Activated CD4-positive, alpha-beta T cell treated with anti-CD3 and anti-CD28 coated beads, Interleukin-2, Interleukin-6, amounts not matched to agents 100 ng/mL and 50 ng/mL, durations not matched to agents 16 hours and 8 hours (primary cell): ENCODE data around the gene PRKCE.

Experiments used
- DNase-seq: peaks from one replicate; pipeline ENCODE4 v3.0.0-alpha.2; 2020

Gene PRKCE

DNA sequence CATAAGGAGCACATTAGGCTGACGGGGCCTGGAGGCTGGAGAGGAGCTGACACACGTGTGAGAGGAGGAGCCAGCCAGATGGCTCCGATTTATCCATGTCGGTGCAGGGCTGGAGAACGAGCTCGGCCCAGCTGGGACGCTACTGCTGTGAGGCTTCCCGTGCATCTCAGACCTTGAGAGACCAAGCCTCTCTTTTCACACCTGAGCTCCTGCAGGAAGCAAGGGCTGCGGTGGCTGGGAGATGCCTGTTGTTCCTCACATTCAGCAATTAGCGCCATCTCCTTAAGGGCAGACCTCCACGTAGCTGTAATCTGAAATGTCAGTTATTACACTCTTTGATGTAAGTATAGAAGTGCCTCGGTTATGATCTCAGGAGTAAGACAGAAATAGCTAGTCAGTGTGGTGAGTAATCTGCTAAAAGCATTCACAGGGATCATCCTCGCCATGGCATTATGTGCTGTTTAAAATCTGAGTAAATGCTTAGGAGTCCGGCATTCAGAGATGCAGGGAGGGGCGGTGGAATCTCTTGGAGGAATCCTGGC is 107.9 kb downstream of the PRKCE start:
- no peak for DNase-seq

DNA sequence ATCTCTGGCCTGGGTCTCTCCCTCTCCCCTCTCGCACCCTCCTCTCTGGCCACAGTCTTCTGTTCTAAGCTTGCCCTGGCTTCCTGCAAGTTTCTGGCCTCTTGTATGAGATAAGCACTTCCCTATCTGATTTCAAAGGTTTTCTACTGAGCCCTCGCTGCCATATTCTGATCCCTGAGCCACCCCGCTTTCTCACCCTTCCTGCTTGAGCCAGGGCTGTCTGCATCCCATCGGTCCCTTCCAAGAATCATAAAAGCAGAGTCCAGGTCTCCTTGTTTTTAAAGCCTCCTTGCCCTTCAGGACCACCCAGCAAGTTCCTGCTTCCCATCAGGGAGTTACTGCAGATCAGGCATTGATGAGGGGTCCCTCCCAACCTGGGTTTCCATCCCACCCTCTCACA is 110.2 kb downstream of the PRKCE start:
- no peak for DNase-seq

DNA sequence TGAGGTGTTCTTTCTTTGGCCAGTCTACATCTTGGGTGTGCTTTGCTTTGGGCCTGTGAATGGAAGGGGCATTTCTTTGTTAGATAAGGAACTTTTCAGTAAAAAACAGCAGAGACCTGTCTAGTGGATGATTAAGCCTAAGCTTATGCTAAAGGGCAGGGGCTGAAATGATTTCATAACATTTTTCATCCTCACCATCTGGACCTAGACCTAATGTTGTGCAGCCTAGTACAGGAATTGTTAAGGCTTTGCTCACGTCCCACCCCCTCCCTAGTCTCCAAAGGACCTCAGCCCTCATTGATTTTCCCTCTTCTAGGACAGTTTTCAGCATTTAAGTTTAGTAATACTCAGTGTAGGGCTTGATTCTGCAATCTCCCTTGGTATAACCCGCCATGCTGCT is 111.8 kb downstream of the PRKCE start:
- DNase-seq = no peak

DNA sequence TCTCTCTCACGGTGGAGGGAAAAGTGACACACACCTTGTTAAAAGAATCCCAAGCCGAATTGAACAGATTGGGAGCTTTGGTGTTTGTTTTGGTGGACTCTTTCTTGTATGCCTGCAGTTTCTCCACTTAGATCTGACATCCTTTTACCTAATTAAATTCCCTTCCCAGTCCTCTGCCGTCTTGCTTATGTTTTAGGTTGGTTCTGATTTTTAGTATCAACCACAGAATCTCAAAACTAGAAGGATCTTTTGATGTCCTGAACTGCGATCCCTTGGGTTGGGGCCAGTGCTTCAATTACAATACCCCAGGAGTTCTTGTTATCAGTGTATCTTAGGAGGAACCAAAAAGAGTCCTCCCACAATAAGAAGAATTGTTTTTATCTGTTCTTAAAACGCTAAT is 112.3 kb downstream of the PRKCE start:
- DNase-seq = no peak

DNA sequence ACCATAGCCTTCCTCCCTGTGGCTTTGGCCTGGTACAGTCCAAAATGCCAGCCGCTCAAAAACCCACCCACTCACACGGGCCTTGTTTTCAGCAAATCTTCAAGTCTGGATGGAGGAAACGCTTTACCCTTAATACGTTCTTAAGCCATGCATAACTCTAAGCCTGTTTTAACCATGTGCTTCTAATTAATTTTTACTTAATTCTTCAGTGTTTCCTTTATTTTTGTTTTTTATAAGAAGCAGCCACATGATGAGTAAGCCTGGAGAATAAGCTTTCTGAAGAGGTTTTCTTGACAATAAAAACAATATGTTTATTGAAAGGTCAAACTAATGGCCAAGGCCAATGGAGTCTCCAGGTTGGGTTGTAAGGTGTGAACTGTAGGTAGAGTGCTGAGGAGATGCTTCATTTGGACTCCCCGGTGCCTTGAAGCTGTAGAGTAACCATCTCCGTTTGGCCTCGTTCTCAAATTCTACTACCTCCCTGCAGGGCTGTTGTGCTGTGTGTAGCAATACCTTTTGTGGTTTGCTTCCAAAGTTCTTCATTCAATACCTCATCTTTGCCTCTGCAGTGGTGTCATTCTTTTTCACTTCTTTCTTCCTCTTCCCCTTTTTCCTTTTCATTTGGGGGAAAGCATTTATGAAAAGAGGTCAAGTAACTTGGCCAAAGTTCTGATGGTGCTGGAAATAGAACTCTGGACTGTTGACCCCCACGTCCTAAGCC is 113.7 kb downstream of the PRKCE start:
- no peak for DNase-seq

DNA sequence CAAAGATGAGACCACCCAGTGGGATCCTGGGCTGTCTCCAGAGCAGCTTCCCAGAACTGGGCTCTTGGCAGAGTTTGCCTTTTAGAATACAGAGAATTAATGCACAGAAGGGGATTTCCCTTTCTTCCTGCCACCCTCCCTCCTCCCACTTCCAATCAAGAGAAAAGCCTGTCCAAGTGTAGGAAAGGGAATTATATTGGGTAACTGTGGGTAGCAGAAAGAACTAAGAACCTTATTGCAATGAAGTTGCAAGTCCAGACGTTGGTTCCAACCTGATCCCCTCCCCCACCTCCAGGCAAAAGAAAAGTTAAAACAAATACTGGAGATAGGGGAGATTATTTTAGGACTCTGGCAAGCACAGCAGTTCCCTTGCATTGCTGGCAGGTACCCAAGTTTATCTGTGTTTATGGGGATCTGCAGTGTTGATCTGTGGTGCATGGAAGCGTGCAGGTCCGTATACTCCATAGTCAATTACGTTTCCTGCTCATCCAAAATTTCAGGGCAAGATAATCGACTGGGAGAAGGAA is 114.3 kb downstream of the PRKCE start:
- no peak for DNase-seq

DNA sequence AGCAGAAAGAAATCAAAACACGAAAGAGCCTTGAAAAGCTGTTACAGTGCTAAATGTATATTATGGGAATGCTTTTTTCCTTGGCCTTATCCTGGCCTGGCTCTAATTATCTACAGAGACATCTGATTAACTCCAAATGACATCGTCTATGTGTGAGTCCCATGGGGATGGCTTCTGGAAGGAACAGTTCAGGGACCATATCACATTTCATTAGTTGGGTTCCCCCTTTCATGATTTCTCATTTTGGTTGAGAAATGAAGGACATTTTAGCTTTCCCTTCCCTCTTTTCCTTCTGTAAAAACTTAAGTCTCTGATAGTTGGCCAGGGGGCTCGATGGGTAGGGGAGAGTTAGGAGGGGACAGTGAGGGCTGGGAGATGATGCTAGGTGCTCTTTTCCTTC is 116.7 kb downstream of the PRKCE start:
- DNase-seq = no peak

DNA sequence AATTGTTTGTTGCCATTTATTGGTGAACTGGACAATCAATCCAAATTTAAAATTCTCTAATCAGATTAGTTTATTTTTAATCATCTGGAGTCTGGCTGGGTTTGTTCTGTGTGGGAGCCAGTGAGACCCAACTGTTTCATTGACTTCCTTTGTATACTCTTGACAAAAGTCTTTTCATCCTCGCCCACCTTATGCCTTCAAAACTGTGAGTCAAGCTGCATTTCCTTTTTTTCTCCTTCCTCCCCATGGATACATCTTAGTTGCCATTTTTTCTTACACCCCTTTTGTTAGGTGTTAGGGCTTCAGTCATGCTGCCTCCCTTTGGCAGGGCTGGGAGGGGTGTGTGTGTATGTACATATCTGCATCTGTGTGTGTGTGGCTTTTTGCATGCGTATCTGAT is 117.6 kb downstream of the PRKCE start:
- no peak for DNase-seq

DNA sequence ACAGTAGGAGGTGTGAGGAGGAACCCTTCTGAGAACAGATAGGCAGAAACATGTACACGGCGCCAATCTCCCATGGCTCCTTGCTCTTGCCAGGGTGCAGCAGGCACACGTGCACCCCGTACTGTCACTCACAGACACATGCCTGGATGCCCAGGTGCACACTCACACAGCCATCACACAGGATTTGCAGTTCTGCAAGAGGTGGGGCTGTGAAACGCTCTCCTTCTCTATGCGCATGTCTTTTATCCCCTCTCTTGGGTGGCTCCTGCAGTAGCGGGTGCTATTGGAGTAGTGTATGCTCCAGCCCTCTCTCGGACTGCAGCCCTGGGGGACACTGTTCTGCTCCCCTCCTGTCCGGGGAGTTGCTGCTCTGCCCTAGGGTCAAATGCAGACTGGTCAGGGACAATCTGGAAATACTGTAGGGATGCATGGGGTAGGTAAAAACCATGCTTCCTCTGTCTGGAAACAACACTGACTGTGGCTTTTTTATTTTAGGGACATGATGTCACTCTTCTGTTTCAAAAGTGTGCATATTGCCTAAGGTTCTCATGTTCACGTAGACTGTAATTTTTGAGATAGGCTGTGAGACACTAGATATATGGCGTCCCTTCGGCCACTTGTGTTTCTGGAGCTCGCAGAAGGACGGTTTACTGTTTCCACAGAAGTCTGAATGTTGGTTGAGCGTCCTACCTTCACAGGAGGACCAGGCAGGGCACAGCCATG is 118.5 kb downstream of the PRKCE start:
- DNase-seq = no peak

DNA sequence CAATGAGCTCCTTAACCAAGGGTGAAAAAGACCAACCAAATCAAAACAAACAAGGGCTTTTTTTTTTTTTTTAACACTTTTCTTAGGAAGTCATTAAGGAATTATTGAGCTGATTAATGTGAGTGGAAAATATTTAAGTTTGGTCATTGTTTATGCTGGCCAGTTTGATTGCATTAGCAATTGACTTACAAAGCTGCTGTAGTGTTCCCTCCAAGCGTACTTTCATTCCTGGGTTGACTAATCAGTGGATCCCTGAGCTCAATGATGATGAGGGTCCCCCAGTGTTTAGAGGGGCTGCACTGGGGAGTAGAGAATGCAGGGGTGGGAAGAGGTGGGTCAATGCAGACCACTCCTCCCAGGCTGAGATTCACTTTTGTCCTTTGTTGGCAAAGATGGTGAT is 119.3 kb downstream of the PRKCE start:
- no peak for DNase-seq

DNA sequence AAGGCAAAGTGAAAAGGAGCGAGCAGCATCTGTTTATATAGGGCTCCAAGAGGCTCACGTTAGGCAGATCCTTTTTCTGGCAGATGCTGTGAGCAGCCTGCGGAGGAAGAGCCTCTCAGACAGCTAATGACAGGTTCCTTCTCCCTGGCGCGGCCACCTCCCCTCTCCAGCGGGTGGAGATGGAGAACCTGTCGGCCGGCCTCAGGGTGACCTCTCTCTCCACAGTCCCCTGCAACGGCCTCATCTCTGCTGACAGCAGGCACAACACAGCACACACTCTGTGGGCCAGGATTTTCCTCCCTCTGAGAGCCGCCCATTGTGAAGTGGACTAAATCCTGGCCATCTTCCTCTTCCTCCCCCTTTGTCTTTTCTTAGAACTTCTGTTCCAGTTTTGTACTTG is 119.8 kb downstream of the PRKCE start:
- DNase-seq = no peak

DNA sequence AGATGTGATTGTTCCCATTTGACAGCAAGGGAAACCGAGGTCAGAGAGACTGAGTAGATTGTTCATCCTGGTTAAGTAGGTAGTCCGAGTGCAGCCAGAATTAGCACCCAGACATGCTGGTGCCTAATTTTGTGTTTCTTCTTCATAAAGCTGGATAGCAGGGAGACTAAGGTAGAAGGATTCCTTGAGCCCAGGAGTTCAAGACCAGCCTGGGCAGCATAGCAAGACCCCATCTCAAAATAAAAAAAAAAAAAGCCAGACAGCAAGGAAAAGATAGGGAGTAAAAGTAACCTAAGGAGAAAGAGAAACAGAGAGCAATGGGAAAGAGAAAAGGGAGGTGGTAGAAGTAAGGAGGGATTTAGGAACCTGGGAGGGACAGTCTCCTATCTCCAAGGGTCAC is 120.6 kb downstream of the PRKCE start:
- DNase-seq = no peak

DNA sequence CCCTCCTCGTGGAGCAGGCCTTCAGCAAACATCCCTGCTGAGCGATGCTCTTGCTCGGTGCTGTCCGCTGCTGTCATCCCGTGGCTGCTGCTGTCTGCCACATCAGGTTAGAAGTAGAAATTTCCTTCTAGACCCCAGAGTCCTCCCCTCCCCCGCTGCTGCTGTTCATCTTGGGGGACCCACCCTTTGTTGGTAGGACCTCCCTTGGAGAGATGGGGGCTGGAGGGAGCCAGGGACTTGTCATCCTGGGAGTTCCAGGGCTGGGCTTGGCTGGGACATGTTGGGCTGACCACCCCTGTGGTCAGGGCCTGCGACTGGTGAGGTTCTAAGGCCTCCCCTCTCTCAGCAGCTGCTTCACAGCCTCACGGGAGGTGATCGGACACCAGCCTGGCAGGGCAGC is 122.4 kb downstream of the PRKCE start:
- no peak for DNase-seq

DNA sequence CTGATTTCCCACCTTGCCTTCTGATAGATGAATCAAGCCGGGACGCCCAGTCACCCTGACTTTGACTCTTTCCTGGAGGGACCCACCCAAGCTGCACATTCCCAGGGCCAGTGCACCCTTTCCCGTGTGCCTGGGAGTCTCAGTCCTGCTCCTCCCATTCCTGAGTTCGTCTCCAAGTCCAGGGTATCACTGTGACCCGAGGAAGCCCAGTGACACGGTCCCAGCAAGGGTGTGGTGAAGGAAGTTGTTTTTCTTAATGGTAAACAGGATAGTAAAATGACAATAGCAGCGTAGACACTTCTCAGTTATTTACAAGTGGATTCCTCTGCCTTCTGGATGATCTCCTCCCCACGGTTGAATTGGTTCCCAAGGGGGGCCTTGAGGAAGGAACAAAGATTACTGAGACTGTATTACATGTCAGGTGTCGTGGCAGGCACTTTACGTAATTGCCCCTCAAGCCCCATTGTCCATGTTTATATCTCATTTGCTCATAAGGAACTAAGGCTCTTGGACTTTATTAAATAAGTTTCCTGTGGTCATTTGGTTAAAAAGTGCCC is 123.3 kb downstream of the PRKCE start:
- DNase-seq = no peak

DNA sequence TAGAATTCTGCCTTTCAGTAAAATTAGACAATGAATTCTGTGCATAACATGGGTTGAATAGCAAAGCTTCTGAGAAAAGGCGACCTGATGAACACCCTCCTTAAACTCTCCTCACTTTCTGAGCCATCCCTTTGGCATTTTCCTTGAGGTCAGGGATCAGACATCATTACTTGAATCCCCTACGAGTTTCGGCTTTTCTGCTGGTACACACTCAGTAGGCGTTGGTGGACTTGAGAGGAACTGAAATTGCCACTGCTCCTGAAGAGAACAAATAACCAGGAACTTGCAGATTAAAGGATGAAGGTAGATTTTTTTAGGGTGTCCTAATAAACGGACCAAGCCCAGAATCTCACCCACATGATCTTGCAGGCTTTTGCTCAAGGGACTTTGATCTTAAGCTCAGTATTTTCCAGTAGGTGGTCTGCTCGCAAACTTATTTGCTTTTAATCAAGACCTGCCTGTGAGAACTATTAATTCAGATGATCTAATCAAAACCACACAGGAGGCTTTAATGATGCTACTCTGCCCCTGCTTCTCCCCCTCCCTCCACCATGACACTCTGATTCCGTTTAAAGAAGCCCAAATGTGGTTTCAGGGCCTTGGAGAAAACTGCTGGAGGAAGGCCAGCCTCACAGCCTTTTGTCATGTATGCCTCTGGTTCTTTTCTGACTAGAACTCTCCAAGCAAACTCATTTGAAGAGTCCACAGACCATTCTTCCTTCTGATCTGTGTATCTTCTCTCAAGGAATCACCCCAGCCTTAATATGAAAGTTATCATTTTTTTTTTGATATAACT is 124.9 kb downstream of the PRKCE start:
- no peak for DNase-seq

DNA sequence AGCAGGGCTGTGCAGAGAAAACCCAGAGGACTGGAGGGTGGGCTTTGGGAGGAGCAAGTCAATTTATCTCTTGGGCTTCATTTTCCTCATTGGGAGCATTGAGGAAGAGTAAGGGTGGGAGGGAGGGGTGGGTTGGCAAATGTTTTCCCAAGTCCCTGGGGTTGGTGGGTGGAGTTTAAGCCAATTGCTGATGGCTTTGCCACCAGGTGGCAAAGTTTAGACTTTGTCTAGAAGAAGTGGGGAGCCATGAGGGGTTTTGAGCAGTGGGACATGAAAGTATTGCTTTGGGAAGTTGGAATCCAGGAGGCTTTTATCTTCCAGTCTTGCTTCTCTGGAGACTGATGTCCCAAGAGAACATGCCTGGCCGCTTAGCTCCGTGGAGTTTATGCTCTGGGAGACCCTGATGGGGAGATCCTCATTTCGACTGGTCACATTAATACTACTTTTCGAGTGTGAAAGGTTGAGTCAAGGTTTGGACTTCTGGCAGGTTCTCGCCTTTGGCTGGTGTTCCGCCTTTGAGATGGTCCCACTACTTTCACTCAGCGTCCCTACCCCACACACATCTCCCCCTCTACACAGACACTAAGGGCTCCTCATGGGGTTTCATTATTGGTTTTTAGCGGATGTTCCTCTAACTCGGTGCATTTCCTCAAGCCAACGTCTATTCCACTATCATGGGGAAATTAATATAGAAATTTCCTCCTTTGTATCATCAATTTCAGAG is 126.7 kb downstream of the PRKCE start:
- DNase-seq = no peak

DNA sequence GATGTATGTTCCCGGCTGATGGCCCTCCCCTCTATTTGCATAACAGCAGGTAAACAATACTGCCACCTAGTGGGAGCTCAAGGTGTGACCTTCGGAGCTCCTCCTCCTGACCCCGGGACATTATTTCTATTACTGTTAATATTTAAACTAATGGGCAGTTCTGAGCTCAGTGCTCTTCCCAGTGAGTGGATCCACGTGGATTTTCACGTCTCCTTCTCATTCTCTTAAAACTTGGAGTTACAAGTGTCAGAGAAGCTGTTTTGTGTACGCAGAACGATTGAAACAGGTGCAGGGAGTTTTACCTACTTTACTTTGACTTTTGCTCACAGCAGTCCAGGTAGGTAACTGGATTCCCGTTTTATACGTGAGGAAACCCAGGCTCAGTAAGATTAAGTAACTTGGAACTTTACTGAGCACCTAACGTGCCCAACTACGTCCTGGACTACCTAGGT is 127.3 kb downstream of the PRKCE start:
- peak; percentile 78 for DNase-seq

DNA sequence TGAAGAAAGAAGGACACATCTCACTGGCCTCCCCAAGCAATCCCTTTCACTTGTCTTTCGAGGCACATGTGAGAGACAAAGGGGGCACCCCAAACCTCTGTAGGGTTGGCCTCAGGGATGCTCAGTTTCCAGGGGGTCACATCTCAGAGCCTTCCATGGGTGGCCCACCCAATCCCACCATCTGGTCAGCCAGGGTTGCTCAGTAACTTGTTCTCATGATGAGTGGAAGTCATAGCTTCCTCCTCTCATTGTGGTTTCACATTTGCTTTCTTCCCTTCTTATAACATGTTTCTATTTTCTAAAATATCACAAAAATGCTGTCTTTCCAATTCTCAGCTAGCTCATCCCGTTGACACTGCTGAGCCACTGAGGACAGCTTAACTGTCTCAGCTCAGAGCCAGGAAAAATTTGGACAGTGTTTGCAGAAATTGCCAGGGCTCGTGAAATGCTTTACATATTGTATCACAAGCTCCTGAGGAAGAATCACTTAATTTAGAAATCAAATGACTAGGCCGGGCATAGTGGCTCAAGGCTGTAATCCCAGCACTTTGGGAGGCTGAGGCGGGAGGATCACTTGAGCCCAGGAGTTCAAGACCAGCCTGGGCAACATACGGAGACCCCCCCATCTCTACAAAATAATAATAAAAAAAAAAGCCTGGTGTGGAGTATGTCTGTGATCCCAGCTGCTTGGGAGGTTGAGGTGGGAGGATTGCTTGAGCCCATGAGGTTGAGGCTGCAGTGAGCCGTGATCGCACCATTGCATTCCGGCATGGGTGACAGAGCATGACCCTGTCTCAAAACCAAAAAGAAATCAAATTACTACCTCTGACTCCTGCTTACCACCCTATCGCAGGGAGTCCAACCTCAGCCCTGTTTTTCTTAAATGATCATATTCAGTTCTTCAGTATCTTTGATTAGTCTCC is 129.3 kb downstream of the PRKCE start:
- DNase-seq = no peak

DNA sequence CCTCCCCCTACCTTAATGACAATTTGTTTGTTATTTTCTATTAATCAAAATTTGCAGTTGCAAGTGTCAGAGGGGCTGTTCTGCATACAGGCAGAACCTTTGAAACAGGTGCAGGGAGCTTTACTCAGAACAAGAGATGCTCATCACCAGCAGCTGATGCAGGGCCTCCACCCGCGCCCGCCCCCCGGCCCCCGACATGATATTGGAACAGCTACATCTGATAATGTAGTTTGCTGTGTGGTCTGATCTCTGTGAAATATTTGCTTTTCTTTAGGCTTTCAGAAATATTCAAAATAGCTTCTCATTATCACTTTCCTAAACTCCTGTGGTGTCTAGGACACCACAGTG is 130.0 kb downstream of the PRKCE start:
- no peak for DNase-seq

DNA sequence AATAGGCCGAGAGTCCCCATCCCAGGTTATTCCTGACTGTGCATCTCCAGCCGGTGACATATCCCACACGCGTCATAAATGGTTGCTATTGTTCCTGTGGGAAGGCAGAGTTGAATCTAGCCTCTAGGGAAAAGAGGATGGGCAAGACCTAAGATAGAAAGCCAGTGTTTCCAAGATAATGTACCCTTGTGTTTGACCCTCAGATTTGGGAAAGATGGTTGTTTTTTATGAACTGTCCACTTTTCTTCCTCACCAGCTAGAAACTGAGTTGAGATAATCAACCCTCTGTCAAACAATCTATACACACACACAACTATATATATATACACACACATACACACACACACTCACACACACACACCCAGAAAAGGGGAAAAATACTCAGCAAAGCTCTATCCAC is 131.0 kb downstream of the PRKCE start:
- DNase-seq = no peak

DNA sequence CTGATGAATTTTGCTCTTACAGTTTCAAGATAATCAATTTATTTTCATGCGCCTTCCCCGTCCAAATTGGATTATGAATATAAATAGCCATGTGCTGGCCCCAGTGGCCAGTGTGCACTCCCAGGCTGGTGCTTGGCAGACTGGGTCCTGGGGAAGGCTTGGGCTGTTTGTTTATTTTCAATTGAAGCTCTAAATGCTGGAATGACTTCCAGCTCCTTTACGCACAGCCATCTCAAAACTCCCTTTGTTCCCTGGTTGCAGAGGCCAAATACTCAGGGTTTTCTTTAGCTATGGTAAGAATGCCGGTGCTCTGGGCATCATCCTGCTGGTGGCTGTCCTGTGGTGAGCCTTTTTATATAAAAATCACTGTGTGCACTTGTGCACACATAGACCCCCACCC is 131.5 kb downstream of the PRKCE start:
- no peak for DNase-seq
